K562 (cell line): Measurements from ENCODE around the gene RUSC2. TPM values are rescaled to one million over a fixed set of nuclear protein-coding genes. Genes with fewer than 3 reads are reported as not detected.
A peak's percentile ranks its signal among the peaks of the same experiment; 100 is the strongest.

ENCODE experiments used
- GTF2F1 ChIP-seq: IDR thresholded peaks from 2 replicates; pipeline ENCODE4 v1.6.1; 2011; ENCODE audit warnings: low read depth, low read length, improper control_type of control experiment
- HDAC2 ChIP-seq: fragments of 450-650 bp; IDR thresholded peaks from 2 replicates; pipeline ENCODE4 v1.6.1; 2016; ENCODE audit warnings: mild to moderate bottlenecking
- JUNB ChIP-seq: fragments of 450-650 bp; formaldehyde crosslinking; conservative IDR thresholded peaks from 2 replicates; pipeline ENCODE4 v1.4.0; 2020; ENCODE audit warnings: mild to moderate bottlenecking
- MCM2 ChIP-seq: fragments of 450-650 bp; IDR thresholded peaks from 2 replicates; pipeline ENCODE4 v1.6.1; 2017; ENCODE audit warnings: low read depth, mild to moderate bottlenecking
- MCM3 ChIP-seq: fragments of 450-650 bp; IDR thresholded peaks from 2 replicates; pipeline ENCODE4 v1.6.1; 2016
- MTA2 ChIP-seq: fragments of 450-650 bp; IDR thresholded peaks from 2 replicates; pipeline ENCODE4 v1.6.1; 2016; ENCODE audit warnings: low read depth
- SRF ChIP-seq, 2 experiments: fragments of 250-450, 450-650 bp in 1 of 2; sonication (Bioruptor Pico) in 1 of 2; sonication (generic) in 1 of 2; formaldehyde crosslinking; IDR thresholded peaks; 2 replicates each; pipeline versions ENCODE4 v1.5.0 to v1.5.1; 2020 to 2022; ENCODE audit warnings: mild to moderate bottlenecking in 1 of 2, missing genetic modification reagents in 1 of 2
- TAF15 ChIP-seq: fragments of 200-400 bp; formaldehyde crosslinking; IDR thresholded peaks from 2 replicates; pipeline ENCODE4 v1.6.1; 2017; ENCODE audit warnings: mild to moderate bottlenecking, low read depth, low read length, moderate library complexity
- TRIM28 ChIP-seq: fragments of 450-650 bp; IDR thresholded peaks from 2 replicates; pipeline ENCODE4 v1.6.1; 2017
- XRCC3 ChIP-seq: fragments of 450-650 bp; IDR thresholded peaks from 2 replicates; pipeline ENCODE4 v1.6.1; 2017; ENCODE audit warnings: mild to moderate bottlenecking, moderate library complexity
- ZNF431 ChIP-seq: sonication (generic); formaldehyde crosslinking; IDR thresholded peaks from 2 replicates; pipeline ENCODE4 v1.8.0; 2022; ENCODE audit warnings: mild to moderate bottlenecking, missing genetic modification reagents
- polyA plus RNA-seq, 8 experiments: library from polyadenylated mRNA; depleted of rRNA in 4 of 8; stranded (reverse) in 5 of 8; unstranded in 3 of 8; fragments of >200 nt; fragmentation: Nextera tagmentation in 2 of 8; fragmentation: Illumina TruSeq in 1 of 8; extraction: Ambion mirVana in 2 of 8; extraction: Trizol in 1 of 8; gene quantifications; 2 replicates each; pipeline versions ENCODE4 v1.2.1 to v1.2.3, GENCODE V29; 2011 to 2014; ENCODE audit warnings: inconsistent platforms in 1 of 8, missing spikeins in 1 of 8
- total RNA-seq, 7 experiments: library from RNA; depleted of rRNA in 6 of 7; stranded (reverse); fragments of >200 nt in 6 of 7; fragmentation: Illumina TruSeq in 2 of 7; extraction: Trizol in 2 of 7; gene quantifications; 2 replicates each; pipeline versions ENCODE4 v1.2.1 to v1.2.3, GENCODE V29; 2011 to 2021; ENCODE audit warnings: low replicate concordance in 1 of 7
- TF ChIP-seq, protein P1 (sequence below): fragments of 450-650 bp; IDR thresholded peaks from 2 replicates; pipeline ENCODE4 v1.6.1; 2018; ENCODE audit warnings: mild to moderate bottlenecking, low read depth; ENCODE audit not compliant: partially characterized antibody
- TF ChIP-seq, protein P2 (sequence below): fragments of 450-650 bp; IDR thresholded peaks from 2 replicates; pipeline ENCODE4 v1.7.1; 2018; ENCODE audit warnings: mild to moderate bottlenecking, low read depth; ENCODE audit not compliant: partially characterized antibody

RUSC2 gene
- total and polyA plus RNA-seq, 9 of the 15 experiments (the other 6 are each of a cell fraction or from before 2014, with no cell fraction given), result 0.08 to 12.8 (median 3.1) TPM

DNA sequence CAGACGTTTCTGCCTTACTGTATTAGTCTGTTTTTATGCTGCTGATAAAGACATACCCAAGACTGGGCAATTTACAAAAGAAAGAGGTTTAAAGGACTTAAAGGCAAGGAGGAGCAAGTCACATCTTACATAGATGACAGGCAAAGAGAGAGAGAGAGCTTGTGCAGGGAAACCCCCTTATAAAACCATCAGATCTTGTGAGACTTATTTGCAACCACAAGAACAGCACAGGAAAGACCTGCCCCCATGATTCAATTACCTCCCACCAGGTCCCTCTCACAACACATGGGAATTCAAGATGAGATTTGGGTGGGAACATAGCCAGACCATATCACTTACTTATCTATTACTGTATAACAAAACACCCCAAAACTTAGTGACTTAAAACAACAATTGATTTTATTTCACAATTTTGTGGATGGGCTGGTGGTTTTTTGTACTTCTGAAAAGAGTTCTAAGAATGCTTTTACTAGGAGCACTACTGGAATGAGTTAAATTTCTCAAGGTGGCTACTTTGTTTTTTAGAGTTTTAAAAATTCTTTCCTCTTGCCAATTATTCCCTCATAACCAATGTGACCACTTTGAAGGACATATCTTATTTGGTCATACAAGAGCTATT lies 10.3 kb downstream of the RUSC2 start (continued):
- TF ChIP-seq, protein P1, sequence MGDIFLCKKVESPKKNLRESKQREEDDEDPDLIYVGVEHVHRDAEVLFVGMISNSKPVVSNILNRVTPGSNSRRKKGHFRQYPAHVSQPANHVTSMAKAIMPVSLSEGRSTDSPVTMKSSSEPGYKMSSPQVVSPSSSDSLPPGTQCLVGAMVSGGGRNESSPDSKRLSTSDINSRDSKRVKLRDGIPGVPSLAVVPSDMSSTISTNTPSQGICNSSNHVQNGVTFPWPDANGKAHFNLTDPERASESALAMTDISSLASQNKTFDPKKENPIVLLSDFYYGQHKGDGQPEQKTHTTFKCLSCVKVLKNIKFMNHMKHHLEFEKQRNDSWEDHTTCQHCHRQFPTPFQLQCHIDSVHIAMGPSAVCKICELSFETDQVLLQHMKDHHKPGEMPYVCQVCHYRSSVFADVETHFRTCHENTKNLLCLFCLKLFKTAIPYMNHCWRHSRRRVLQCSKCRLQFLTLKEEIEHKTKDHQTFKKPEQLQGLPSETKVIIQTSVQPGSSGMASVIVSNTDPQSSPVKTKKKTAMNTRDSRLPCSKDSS, result peak; percentile 62
- no peak for TF ChIP-seq HDAC2
- no peak for TF ChIP-seq XRCC3
- TF ChIP-seq TAF15, result no peak
- no peak for TF ChIP-seq GTF2F1
- peak; percentile 97 for TF ChIP-seq ZNF431 (CRISPR knock-in tag)
- peak; percentile 43; the same call in 1 of the 2 replicates for TF ChIP-seq TRIM28
- no peak for TF ChIP-seq MTA2
- TF ChIP-seq MCM3, result no peak
- no peak for TF ChIP-seq SRF (CRISPR knock-in tag; IDR thresholded peaks at IDR 0.05)
- TF ChIP-seq, protein P2, sequence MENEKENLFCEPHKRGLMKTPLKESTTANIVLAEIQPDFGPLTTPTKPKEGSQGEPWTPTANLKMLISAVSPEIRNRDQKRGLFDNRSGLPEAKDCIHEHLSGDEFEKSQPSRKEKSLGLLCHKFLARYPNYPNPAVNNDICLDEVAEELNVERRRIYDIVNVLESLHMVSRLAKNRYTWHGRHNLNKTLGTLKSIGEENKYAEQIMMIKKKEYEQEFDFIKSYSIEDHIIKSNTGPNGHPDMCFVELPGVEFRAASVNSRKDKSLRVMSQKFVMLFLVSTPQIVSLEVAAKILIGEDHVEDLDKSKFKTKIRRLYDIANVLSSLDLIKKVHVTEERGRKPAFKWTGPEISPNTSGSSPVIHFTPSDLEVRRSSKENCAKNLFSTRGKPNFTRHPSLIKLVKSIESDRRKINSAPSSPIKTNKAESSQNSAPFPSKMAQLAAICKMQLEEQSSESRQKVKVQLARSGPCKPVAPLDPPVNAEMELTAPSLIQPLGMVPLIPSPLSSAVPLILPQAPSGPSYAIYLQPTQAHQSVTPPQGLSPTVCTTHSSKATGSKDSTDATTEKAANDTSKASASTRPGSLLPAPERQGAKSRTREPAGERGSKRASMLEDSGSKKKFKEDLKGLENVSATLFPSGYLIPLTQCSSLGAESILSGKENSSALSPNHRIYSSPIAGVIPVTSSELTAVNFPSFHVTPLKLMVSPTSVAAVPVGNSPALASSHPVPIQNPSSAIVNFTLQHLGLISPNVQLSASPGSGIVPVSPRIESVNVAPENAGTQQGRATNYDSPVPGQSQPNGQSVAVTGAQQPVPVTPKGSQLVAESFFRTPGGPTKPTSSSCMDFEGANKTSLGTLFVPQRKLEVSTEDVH, result no peak
- no peak for TF ChIP-seq JUNB (CRISPR knock-in tag)
- TF ChIP-seq MCM2, result no peak
